H9 (cell line): ENCODE results near the gene FFAR4. TPM values are rescaled to one million over a fixed set of nuclear protein-coding genes. Genes with fewer than 3 reads are reported as not detected.

Experiments
- DNase-seq: peaks from one replicate; pipeline ENCODE4 v3.0.0-alpha.2; 2017
- H2AFZ ChIP-seq: one replicate; pipeline ENCODE4 v1.6.1; 2013; ENCODE audit warnings: mild to moderate bottlenecking, low read length, control low read depth, moderate library complexity
- H2AK5ac ChIP-seq: 2 replicates; pipeline ENCODE4 v1.6.1; 2013; ENCODE audit warnings: low read length, control low read depth, mixed read lengths; ENCODE audit not compliant: insufficient read length
- H2BK120ac ChIP-seq: one replicate; pipeline ENCODE4 v1.6.1; 2013; ENCODE audit warnings: low read depth, mild to moderate bottlenecking, low read length, control low read depth, inconsistent platforms; ENCODE audit not compliant: poor library complexity, severe bottlenecking
- H2BK12ac ChIP-seq: 2 replicates; pipeline ENCODE4 v1.6.1; 2013; ENCODE audit warnings: low read length, control low read depth, mixed read lengths, low read depth; ENCODE audit not compliant: insufficient read length
- H2BK15ac ChIP-seq: 2 replicates; pipeline ENCODE4 v1.6.1; 2013; ENCODE audit warnings: low read depth, low read length, control low read depth
- H2BK20ac ChIP-seq: one replicate; pipeline ENCODE4 v1.6.1; 2013; ENCODE audit warnings: low read depth, mild to moderate bottlenecking, low read length, control low read depth, inconsistent platforms; ENCODE audit not compliant: poor library complexity, severe bottlenecking
- H2BK5ac ChIP-seq: 2 replicates; pipeline ENCODE4 v1.6.1; 2013; ENCODE audit warnings: low read length, control low read depth, mixed read lengths; ENCODE audit not compliant: insufficient read length
- H3K14ac ChIP-seq: 2 replicates; pipeline ENCODE4 v1.6.1; 2013; ENCODE audit warnings: low read length, control low read depth; ENCODE audit not compliant: insufficient read depth
- H3K18ac ChIP-seq: 2 replicates; pipeline ENCODE4 v1.6.1; 2013; ENCODE audit warnings: low read depth, mild to moderate bottlenecking, mixed read lengths, low read length, control low read depth; ENCODE audit not compliant: insufficient read length
- H3K23ac ChIP-seq: 2 replicates; pipeline ENCODE4 v1.6.1; 2013; ENCODE audit warnings: low read length, control low read depth, mixed read lengths, low read depth; ENCODE audit not compliant: insufficient read length
- H3K23me2 ChIP-seq: 2 replicates; pipeline ENCODE4 v1.6.1; 2013; ENCODE audit warnings: low read depth, mild to moderate bottlenecking, mixed read lengths, low read length, control low read depth; ENCODE audit not compliant: insufficient read length, poor library complexity, severe bottlenecking
- H3K27ac ChIP-seq: 2 replicates; pipeline ENCODE4 v1.5.1; 2013; ENCODE audit warnings: low read length, control low read depth, mixed read lengths, low read depth; ENCODE audit not compliant: insufficient read length
- H3K27me3 ChIP-seq: 2 replicates; pipeline ENCODE4 v1.6.1; 2013; ENCODE audit warnings: low read length, control low read depth, inconsistent platforms; ENCODE audit not compliant: insufficient read depth
- H3K4ac ChIP-seq: 2 replicates; pipeline ENCODE4 v1.6.1; 2013; ENCODE audit warnings: low read depth, mild to moderate bottlenecking, control low read depth, inconsistent platforms, low read length, moderate library complexity
- H3K4me1 ChIP-seq: 2 replicates; pipeline ENCODE4 v1.6.1; 2013; ENCODE audit warnings: low read length, control low read depth, inconsistent platforms; ENCODE audit not compliant: insufficient read depth
- H3K4me2 ChIP-seq: 2 replicates; pipeline ENCODE4 v1.6.1; 2013; ENCODE audit warnings: low read length, control low read depth, mixed read lengths; ENCODE audit not compliant: insufficient read length, insufficient read depth
- H3K56ac ChIP-seq: 2 replicates; pipeline ENCODE4 v1.6.1; 2013; ENCODE audit warnings: low read depth, mild to moderate bottlenecking, mixed read lengths, low read length, control low read depth; ENCODE audit not compliant: insufficient read length
- H3K79me1 ChIP-seq: 2 replicates; pipeline ENCODE4 v1.6.1; 2013; ENCODE audit warnings: low read depth, mild to moderate bottlenecking, moderate library complexity, low read length, control low read depth, inconsistent platforms; ENCODE audit not compliant: insufficient read depth, poor library complexity, severe bottlenecking
- H3K79me2 ChIP-seq: 2 replicates; pipeline ENCODE4 v1.6.1; 2013; ENCODE audit warnings: low read length, control low read depth, inconsistent platforms; ENCODE audit not compliant: insufficient read depth
- H3K9ac ChIP-seq: 2 replicates; pipeline ENCODE4 v1.6.1; 2013; ENCODE audit warnings: low read length, control low read depth, mixed read lengths; ENCODE audit not compliant: insufficient read length; ENCODE audit errors: extremely low read depth
- H3K9me3 ChIP-seq: one replicate; pipeline ENCODE4 v1.6.1; 2013; ENCODE audit warnings: low read depth, low read length, inconsistent platforms; ENCODE audit not compliant: control insufficient read depth
- H3T11ph ChIP-seq: one replicate; pipeline ENCODE4 v1.6.1; 2013; ENCODE audit warnings: mild to moderate bottlenecking, low read length, control low read depth, inconsistent platforms
- H4K20me1 ChIP-seq: one replicate; pipeline ENCODE4 v1.6.1; 2013; ENCODE audit not compliant: control insufficient read depth, insufficient read length, insufficient read depth
- H4K5ac ChIP-seq: 2 replicates; pipeline ENCODE4 v1.6.1; 2013; ENCODE audit warnings: low read depth, mild to moderate bottlenecking, mixed read lengths, low read length, control low read depth; ENCODE audit not compliant: insufficient read length
- H4K8ac ChIP-seq: replicated peaks from 2 replicates; pipeline ENCODE4 v1.6.1; 2013; ENCODE audit warnings: low read length, control low read depth, mixed read lengths, low read depth; ENCODE audit not compliant: insufficient read length
- H4K91ac ChIP-seq: 2 replicates; pipeline ENCODE4 v1.6.1; 2013; ENCODE audit warnings: low read depth, mild to moderate bottlenecking, moderate library complexity, mixed read lengths, low read length, control low read depth; ENCODE audit not compliant: insufficient read length
- H3K27ac Mint-ChIP-seq, 3 experiments: 2 replicates in 2 of 3; 3 replicates in 1 of 3; pipeline ENCODE4 v1.8.0; 2020 to 2021; ENCODE audit warnings: mixed read lengths in 3 of 3, mild to moderate bottlenecking in 1 of 3, moderate library complexity in 1 of 3
- H3K27me3 Mint-ChIP-seq: 2 replicates; pipeline ENCODE4 v1.8.0; 2021; ENCODE audit warnings: low read depth, mild to moderate bottlenecking, moderate library complexity, mixed read lengths
- H3K36me3 Mint-ChIP-seq, 3 experiments: 2 replicates in 2 of 3; 3 replicates in 1 of 3; pipeline ENCODE4 v1.8.0; 2020 to 2021; ENCODE audit warnings: low read depth in 3 of 3, mixed read lengths in 3 of 3; ENCODE audit not compliant: insufficient read depth in 1 of 3
- H3K4me1 Mint-ChIP-seq, 2 experiments: 2 replicates each; pipeline ENCODE4 v1.8.0; 2020; ENCODE audit warnings: mixed read lengths in 2 of 2
- H3K4me3 Mint-ChIP-seq, 2 experiments: 2 replicates in 1 of 2; 3 replicates in 1 of 2; pipeline ENCODE4 v1.8.0; 2020 to 2021; ENCODE audit warnings: mild to moderate bottlenecking in 2 of 2, mixed read lengths in 2 of 2, moderate library complexity in 1 of 2
- H3K9me3 Mint-ChIP-seq, 2 experiments: 2 replicates in 1 of 2; 3 replicates in 1 of 2; pipeline ENCODE4 v1.8.0; 2020; ENCODE audit warnings: mild to moderate bottlenecking in 2 of 2, mixed read lengths in 2 of 2, moderate library complexity in 1 of 2
- WGBS: extraction: QIAGEN DNeasy Blood & Tissue Kit; methylation state at CpG from one replicate; pipeline ENCODE4 v1.1.7; 2013; ENCODE audit warnings: missing lambda C conversion rate, low lambda C conversion rate, mixed read lengths; ENCODE audit not compliant: insufficient read length; ENCODE audit errors: extremely low coverage; 5-methylcytosine and 5-hydroxymethylcytosine counted together
- total RNA-seq: library from RNA; stranded (reverse); gene quantifications from 2 replicates; pipeline ENCODE4 v1.2.1, GENCODE V29; 2021
- TF ChIP-seq, protein P1 (sequence below): fragments of 200-600 bp; sonication (generic); conservative IDR thresholded peaks from 3 replicates; pipeline ENCODE4 v1.8.0; 2021; ENCODE audit warnings: antibody characterized with exemption, mild to moderate bottlenecking

Gene FFAR4
- total RNA-seq, 1 experiment from 2014 or later = not detected

DNA sequence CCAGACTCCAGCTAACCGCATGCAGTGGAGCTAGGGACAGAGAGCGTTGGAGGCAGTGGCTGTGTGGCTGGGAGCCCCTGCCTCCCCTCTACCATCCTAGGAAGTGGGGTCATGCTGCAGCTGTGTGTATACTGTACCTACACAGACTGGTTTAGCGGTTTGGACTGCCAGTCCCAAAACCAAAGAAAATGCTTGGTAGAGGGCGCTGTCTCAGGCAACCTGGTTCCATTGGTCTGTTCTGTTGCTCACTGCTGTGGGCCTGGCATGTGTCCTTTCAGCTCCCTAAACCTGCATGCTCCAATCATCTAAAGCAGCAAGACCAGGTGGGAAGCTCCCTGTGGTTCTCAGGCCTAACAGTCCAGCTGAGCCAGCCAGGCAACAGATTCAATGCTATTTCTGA, 30.1 kb downstream of the FFAR4 start:
- no peak overlapping the region for H3K4me3 Mint-ChIP-seq
- Histone ChIP-seq H3K27ac (no peak overlapping the region), H3K9me3 (no peaks in the 10 kb centered on the region), H2BK5ac (no peak overlapping the region), H2AFZ (no peak overlapping the region), H2AK5ac (no peak overlapping the region), H3K23me2 (peaks cover 5% of the 10 kb centered on the region), H3K14ac (peak overlapping the region; percentile 68; the same call in 1 of the 2 replicates), H4K8ac (no peak overlapping the region), H3K4ac (no peak overlapping the region), H4K20me1 (no peaks in the 10 kb centered on the region), H3K56ac (no peak overlapping the region), H3K4me1 (no peaks in the 10 kb centered on the region; the same call in 1 of the 2 replicates), H3K23ac (no peak overlapping the region), H2BK20ac (no peak overlapping the region), H3T11ph (no peak overlapping the region), H4K5ac (no peak overlapping the region), H2BK120ac (no peak overlapping the region), H3K79me2 (no peaks in the 10 kb centered on the region), H2BK15ac (no peak overlapping the region), H4K91ac (no peak overlapping the region), H3K27me3 (peaks cover 11% of the 10 kb centered on the region), H3K79me1 (no peaks in the 10 kb centered on the region), H3K4me2 (no peak overlapping the region), H3K18ac (no peak overlapping the region), H3K9ac (no peak overlapping the region), H2BK12ac (no peak overlapping the region)
- WGBS = no CpG with 5 or more reads among the region's 4 CpGs
- peak; percentile 73 for DNase-seq
- H3K27ac Mint-ChIP-seq = no peak overlapping the region
- peaks cover 47% of the 10 kb centered on the region for H3K27me3 Mint-ChIP-seq
- TF ChIP-seq, protein P1, sequence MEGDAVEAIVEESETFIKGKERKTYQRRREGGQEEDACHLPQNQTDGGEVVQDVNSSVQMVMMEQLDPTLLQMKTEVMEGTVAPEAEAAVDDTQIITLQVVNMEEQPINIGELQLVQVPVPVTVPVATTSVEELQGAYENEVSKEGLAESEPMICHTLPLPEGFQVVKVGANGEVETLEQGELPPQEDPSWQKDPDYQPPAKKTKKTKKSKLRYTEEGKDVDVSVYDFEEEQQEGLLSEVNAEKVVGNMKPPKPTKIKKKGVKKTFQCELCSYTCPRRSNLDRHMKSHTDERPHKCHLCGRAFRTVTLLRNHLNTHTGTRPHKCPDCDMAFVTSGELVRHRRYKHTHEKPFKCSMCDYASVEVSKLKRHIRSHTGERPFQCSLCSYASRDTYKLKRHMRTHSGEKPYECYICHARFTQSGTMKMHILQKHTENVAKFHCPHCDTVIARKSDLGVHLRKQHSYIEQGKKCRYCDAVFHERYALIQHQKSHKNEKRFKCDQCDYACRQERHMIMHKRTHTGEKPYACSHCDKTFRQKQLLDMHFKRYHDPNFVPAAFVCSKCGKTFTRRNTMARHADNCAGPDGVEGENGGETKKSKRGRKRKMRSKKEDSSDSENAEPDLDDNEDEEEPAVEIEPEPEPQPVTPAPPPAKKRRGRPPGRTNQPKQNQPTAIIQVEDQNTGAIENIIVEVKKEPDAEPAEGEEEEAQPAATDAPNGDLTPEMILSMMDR = peak; percentile 72
- H3K4me1 Mint-ChIP-seq = peaks cover 16% of the 10 kb centered on the region in 2 experiments
- H3K9me3 Mint-ChIP-seq = no peaks in the 10 kb centered on the region
- no peaks in the 10 kb centered on the region for H3K36me3 Mint-ChIP-seq
